ENCODE data around the gene HAUS7.

HAUS7 gene

DNA sequence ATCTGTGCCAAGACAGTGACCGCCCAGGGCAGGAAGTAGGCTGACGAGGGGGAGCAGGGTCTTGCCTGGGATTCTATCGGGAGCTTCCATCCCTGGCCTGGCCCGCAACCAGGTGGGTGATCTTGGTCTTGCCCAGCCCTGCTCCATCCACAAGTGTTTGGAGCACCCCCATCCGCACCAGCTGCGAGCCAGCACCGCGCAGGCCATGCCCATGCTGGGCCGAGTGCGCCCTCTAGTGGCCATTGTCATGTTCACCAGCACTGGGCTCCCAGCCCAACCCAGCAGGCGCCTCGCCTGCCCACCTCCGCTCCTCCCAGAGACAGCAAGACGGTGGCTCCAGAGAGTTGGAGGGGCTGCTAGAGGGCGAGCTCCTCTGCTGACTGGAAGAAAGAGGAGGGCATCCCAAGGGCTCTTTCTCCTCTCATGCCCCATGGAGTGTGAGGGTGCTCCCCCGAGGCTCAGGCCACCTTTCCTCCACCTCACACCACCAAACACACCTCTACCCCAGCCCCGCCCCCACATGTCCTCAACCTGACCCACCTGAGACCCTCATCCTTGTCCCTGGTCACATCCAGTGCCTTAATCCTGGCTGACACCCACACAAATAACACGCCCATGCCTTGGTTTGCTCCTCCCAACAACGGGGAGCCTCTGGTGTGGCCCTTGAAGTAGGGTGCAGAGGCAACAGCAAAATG lies 37.3 kb upstream of the HAUS7 start:
- peak; percentile 73 for DNase-seq (ENCODE audit: low read depth)
- H3K4me3 ChIP-seq (replicated peaks; ENCODE audit: low read depth, low read length) = no peak overlapping the region
- TF ChIP-seq, protein P1, sequence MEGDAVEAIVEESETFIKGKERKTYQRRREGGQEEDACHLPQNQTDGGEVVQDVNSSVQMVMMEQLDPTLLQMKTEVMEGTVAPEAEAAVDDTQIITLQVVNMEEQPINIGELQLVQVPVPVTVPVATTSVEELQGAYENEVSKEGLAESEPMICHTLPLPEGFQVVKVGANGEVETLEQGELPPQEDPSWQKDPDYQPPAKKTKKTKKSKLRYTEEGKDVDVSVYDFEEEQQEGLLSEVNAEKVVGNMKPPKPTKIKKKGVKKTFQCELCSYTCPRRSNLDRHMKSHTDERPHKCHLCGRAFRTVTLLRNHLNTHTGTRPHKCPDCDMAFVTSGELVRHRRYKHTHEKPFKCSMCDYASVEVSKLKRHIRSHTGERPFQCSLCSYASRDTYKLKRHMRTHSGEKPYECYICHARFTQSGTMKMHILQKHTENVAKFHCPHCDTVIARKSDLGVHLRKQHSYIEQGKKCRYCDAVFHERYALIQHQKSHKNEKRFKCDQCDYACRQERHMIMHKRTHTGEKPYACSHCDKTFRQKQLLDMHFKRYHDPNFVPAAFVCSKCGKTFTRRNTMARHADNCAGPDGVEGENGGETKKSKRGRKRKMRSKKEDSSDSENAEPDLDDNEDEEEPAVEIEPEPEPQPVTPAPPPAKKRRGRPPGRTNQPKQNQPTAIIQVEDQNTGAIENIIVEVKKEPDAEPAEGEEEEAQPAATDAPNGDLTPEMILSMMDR (IDR thresholded peaks at IDR 0.05; ENCODE audit: low read length, missing control alignments) = peak; percentile 52

DNA sequence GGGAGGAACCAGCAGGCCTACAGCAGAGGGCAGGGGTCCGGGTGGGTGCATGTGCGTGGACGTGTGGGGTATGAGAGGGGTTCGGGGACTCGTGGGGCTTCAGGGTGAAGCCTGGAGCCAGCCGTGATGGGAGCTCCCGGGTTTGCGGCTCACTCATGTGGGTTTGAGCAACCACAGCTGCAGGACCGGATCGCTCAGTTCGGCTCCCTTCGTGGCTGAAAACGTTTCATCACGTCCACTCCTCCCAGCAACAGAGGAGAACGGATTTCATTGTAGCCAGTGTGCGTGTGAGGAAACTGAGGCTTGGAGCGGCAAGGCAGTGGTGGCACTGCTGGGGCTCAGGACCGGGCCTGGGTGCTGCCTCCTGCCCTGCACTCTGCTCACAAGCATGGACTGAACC lies 35.0 kb upstream of the HAUS7 start:
- DNase-seq (ENCODE audit: low read depth) = no peak
- H3K4me3 ChIP-seq (replicated peaks; ENCODE audit: low read depth, low read length) = no peak overlapping the region
- TF ChIP-seq, protein P1 (IDR thresholded peaks at IDR 0.05; ENCODE audit: low read length, missing control alignments) = no peak

DNA sequence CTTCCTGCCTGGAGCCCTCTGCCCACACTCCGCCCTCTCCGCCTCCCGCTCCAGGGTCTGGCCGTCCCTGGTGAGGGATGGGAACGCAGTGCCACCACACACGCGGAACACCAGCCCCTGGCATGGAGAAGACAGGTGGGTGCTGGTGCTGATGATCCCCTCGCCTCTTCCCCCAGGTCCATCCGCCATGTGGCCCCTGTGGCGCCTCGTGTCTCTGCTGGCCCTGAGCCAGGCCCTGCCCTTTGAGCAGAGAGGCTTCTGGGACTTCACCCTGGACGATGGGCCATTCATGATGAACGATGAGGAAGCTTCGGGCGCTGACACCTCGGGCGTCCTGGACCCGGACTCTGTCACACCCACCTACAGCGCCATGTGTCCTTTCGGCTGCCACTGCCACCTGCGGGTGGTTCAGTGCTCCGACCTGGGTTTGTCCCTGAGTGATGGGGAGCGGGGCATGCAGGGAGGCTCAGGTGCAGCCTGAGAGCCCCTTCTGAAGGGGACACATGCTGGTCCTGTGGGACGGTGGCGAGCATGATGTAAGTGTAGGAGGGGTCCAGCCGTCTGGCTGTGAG lies 34.2 kb upstream of the HAUS7 start:
- no peak overlapping the region for H3K4me3 ChIP-seq (replicated peaks; ENCODE audit: low read depth, low read length)
- DNase-seq (ENCODE audit: low read depth) = no peak
- TF ChIP-seq, protein P1 (IDR thresholded peaks at IDR 0.05; ENCODE audit: low read length, missing control alignments) = no peak

DNA sequence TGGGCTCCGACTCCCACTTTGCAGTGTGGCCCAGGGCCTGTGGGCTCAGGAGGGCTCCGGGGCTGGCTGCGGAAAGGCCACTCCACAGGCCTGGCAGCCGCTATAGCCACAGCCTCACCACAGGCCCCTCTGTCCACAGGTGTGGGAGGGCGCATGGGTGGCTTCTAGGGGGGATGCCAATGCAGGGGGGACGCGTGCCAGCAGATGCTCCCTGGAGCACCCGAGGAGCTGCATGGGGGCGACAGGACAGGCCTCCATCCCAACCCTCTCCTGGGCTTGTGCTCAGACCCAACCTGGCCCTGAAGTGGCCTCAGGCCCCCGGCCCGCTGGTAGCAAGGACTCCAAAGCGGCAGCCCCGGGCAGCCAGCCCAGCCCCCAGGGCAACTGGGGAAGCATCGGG lies 32.4 kb upstream of the HAUS7 start:
- TF ChIP-seq, protein P1 (IDR thresholded peaks at IDR 0.05; ENCODE audit: low read length, missing control alignments) = no peak
- no peak overlapping the region for H3K4me3 ChIP-seq (replicated peaks; ENCODE audit: low read depth, low read length)
- DNase-seq (ENCODE audit: low read depth) = no peak

DNA sequence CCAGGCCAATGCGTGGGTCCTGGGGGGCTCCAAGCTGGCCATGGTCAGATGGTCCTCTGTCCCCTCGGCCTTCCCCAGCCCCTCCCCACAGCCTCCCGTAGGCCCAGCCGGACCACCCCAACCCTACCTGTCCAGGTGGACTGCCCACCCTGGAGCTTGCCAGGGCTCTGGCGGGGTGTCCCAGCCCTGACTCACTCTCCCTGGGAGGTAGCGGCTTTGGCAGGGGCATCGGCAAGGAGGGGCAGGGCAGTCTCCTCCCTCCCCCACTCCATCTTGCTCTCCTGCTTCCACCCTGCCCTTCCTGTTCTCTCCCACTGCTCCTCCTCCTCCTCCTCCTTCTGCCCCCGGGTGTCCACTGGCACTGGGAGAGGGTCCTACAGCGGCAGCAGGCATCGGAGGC lies 31.8 kb upstream of the HAUS7 start:
- no peak for DNase-seq (ENCODE audit: low read depth)
- no peak overlapping the region for H3K4me3 ChIP-seq (replicated peaks; ENCODE audit: low read depth, low read length)
- TF ChIP-seq, protein P1 (IDR thresholded peaks at IDR 0.05; ENCODE audit: low read length, missing control alignments) = no peak

DNA sequence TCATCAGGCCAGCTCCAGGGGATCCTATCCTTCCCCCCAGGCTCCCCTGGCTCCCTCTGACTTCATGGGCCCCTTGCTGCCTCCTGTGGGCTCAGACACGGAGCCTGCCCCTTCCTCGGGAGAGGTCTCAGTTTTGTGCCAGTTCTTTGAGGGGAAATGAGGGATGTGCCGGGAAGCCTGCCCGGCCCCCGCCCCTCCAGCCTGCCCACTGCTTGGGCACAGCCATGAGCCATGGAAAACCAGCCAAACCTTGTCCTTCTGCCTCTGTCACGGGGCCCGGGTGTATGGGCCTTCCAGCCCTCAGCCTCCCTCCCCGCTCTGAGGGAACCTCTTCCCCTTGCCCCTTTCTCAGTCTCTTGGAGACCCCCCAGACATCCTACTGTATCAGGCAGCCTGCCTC lies 31.2 kb upstream of the HAUS7 start:
- no peak for DNase-seq (ENCODE audit: low read depth)
- TF ChIP-seq, protein P1 (IDR thresholded peaks at IDR 0.05; ENCODE audit: low read length, missing control alignments) = no peak
- H3K4me3 ChIP-seq (replicated peaks; ENCODE audit: low read depth, low read length) = no peak overlapping the region

Measured in fibroblast of pulmonary artery (primary cell).